ENCODE measurements around the gene SPATA2.
A peak's percentile ranks its signal among the peaks of the same experiment; 100 is the strongest.
"Not testable (repeated sequence)": the region's sequence is repeated elsewhere in the genome, so short reads cannot be mapped to it uniquely, and the experiment has no call there.

The SPATA2 gene

GRCh38 chr20:49915380-49916145, at the start of gene SPATA2:
Gene SPATA2, minus strand, starts transcription at chr20:49915529. Its CDS starts 7,039 bp downstream, at chr20:49908490.
- peak; percentile 98 for DNase-seq

DNA sequence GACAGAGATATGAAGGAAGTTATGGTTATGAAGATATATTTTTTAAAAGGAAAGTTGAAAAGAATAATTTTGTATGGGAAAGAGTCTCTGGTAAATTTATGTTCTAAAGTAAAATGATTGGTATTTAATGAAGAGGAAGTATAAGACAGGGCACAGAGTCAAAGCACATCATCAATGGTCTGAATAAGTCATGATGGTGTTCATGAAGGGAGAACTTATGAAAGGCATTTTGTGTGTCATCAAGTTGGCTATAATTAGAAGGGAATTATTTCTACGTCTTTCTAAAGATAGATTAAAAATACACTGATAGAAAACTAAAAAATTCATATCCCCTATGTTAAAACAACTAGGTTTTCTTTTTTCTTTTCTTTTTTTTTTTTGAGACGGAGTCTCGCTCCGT, 46.1 kb upstream of the SPATA2 start:
- DNase-seq = no peak

- not testable (repeated sequence) for DNase-seq
Measured at GRCh38 chr20:49957089-49957938, 42.0 kb upstream of the SPATA2 start.

GRCh38 chr20:49956689-49957088, 41.4 kb upstream of the SPATA2 start:
- no peak for DNase-seq

GRCh38 chr20:49955830-49956396, 40.6 kb upstream of the SPATA2 start:
- not testable (repeated sequence) for DNase-seq

GRCh38 chr20:49955167-49955566, 39.8 kb upstream of the SPATA2 start:
- DNase-seq = no peak

DNA sequence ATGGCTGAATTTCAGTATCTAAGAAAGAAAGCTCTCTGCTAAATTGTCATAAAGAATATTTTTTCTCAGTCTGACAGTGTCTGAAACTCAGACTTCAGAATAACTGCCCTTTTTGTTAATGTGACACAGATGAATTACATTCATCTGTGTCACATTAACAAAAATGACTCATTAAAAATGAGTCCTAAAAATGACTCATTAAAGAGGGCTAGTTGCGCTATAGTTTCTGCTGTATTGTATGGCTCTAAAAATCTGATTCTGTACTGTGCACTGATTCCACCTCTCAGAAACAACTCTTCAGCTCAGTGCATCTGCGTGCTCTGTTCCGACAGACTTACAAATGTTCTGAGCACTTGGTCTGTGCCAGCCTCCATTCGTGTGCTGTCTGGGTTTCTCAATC, 35.8 kb upstream of the SPATA2 start:
- DNase-seq = no peak

DNA sequence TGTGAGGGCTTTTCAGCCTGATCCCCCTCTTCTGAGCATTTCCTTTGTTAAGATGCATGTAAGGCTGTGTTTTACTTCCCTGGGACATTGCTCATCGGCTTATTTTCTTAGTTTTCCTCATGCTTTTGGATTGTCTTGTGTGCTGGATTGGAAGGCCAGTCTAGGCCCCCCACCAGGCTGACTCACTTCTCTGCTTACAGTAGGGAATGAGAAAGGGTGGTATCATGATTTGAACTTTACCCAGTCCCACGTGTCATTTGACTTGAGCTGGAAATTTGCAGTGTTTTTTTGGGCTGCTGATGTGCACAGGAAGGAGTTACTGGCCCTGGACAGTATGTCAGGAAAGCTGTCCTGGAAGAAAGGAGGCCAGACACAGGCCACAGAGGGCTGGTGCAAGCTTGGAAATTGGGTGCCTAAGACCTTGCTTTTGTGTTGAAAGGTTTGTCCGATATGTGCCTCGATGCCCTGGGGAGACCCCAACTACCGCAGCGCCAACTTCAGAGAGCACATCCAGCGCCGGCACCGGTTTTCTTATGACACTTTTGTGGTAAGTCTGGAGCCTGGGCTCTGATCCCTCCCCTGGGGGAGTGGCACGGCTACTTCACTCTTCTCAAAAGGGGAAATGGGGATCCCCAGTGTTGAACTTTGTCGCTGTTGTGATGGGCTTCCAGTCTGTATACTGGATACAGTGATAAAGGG, 33.6 kb upstream of the SPATA2 start:
- no peak for DNase-seq

GRCh38 chr20:49948178-49948577, 32.8 kb upstream of the SPATA2 start:
- DNase-seq = no peak

DNA sequence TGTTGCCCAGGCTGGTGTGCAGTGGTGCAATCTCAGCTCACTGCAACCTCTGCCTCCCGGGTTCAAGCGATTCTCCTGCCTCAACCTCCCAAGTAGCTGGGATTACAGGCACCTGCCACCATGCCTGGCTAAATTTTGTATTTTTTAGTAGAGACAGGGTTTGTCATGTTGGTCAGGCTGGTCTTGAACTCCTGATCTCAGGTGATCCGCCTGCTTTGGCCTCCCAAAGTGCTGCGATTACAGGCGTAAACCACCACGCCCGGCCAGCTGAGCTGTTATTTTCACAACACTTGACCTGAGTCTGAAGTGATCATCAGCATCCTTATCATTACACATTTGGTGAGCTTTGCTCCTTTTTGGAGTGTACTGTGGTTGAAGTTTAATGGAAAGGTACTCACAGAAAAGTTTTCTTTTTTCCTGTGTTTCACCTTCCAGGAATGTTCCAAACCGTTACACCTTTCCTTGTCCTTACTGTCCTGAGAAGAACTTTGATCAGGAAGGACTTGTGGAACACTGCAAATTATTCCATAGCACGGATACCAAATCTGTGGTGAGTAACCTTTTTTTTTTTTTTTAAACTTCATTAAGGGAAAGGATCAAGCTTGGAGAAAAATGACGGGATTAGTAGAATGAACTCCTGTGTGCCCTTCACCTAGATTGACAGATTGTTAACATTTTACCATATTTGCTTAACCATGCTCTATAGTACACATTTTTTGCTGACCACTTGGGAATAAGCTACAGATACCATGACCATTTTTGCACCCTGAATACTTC, 30.6 kb upstream of the SPATA2 start:
- no peak for DNase-seq

GRCh38 chr20:49945306-49945700, 30.0 kb upstream of the SPATA2 start:
- no peak for DNase-seq

- no peak for DNase-seq
Measured at GRCh38 chr20:49942942-49943341, 27.6 kb upstream of the SPATA2 start.

GRCh38 chr20:49942303-49942702, 27.0 kb upstream of the SPATA2 start:
- DNase-seq = no peak

DNA sequence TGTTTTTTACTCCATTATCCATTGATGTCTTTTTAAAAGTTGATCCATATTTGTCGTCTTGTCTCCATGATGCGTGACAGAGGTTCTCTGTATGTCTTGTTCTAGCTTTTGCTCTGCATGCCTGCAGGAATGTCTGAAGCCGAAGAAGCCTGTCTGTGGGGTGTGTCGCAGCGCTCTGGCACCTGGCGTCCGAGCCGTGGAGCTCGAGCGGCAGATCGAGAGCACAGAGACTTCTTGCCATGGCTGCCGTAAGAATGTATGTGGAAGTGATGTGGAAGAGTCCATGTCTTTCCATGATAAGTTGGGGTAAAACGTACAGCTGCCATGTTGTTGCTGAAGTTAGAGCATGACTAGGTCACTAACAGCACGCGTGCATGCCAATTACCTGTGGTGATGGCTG, 26.1 kb upstream of the SPATA2 start:
- DNase-seq = no peak

- peak; percentile 74 for DNase-seq
Measured at GRCh38 chr20:49938173-49939163, 23.1 kb upstream of the SPATA2 start.

DNA sequence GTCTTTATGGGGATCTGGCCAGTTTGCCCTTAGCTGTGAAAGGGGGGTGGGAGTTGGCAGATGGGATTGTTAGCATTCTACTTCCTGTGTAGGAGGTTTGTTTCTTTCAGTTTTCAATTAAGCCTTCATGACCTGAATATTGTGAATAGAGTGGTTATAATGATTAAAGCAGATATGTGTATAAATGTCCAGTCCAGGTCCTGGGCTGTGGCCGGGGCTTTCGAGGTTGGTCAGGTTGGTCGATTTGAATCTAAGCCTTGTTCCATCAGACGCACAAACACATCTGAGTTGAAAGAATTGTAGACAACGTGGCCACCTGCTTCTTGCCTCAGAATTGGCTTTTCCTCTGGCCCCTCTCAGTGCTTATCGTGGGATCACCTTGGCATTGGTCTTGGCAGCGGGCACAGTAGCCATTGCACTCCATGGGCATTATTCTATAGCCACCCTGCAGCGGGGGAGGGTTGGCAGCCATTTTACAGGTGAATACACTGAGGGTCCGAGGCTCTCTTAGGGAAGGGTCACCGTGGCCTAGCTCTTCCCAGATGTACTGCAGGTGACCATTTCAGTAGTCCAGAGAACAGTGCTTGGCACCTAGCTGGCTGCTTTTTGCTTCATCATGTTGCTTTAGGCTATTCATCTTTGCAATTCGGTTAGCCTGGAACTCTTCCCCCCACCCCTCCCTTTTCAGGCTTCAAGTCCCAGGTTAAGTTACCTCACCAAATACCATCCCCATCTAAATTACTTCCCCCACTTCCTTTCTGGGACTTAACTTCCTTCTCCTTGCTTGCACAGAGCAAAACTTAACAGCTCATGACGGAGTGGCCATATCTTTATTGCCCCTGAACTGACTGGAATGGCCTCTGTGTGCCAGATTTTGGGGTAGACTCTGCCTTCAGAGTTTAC, 21.9 kb upstream of the SPATA2 start:
- no peak for DNase-seq

DNA sequence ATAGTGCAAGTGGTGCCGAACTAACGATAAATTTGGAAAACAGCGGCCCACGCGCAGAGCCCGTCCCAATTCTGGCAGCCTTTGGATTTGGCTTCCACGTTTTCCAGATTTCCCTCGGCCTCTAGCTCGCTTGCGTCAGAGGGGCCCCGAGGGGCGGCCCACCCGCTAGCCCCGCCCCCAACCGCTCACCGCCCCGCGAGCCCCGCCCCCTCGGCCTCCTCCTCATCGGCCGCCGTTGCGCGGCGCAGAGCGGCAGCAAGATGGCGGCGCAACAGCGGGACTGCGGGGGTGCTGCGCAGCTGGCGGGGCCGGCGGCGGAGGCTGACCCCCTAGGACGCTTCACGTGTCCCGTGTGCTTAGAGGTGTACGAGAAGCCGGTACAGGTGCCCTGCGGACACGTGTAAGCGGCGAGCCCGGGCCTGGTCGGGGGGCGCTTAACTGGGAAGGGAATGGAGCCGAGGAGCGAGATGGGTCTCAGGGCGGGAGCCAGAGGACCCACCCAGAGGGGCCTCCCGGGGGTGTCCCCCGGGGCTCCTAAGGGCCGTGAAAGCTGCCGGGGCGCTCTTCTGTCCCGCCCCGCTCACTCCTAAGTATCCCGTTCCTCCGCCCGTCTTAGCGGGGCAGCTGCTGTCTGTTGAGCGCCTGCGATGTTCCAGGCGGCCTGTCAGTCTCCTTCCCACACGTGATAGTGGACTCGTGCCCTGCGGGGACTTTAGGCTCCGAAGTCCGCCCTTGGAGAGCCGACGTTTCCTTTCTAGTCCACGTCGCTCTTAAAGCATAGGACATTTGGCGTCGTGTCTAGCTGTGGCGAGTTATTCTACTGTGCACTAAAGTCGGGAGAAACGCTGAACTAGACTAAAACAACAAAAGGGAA, 21.1 kb upstream of the SPATA2 start, which contains the start of gene RNF114:
Gene RNF114, plus strand, starts transcription at position 245 of the 874 bp plus-strand sequence. Its CDS starts 16 bp downstream, at position 261.
- DNase-seq = peak; percentile 97

DNA sequence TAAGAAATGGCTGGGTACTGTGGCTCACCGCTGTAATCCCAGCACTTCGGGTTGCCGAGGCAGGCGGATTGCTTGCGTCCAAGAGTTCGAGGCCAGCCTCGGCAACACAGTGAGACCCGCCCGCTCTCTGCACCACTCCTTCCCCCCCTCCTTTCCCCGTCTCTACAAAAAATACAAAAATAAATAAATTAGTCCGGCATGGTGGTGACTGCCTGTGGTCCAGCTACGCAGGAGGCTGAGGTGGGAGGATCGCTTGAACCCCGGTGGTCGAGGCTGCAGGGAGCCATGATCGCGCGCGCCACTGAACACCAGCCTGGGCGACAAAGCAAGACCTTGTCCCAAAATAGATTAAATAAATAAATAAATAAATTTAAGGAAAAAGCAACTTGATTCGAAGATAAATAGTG, 20.4 kb upstream of the SPATA2 start:
- DNase-seq = no peak

- DNase-seq = no peak
Measured at GRCh38 chr20:49929142-49929494, 13.8 kb upstream of the SPATA2 start.
